GM18861 (cell line): ENCODE measurements around the gene DERL3.
"Not testable (repeated sequence)": the region's sequence is repeated elsewhere in the genome, so short reads cannot be mapped to it uniquely, and the experiment has no call there.

Experiments used
- ATAC-seq: cut with Tn5 transposase; IDR thresholded peaks from one replicate; pipeline ENCODE4 v1.9.1; 2021; ENCODE audit not compliant: unreplicated experiment

Gene DERL3

GRCh38 chr22:23838681-23839468 is at the start of gene DERL3:
DERL3 (minus strand) TSS chr22:23839006; CDS start chr22:23838987, 19 bp downstream.
- ATAC-seq = peak; percentile 71

- no peak for ATAC-seq
These were observed 45.3 kb upstream of the DERL3 start for GRCh38 chr22:23884140-23884539.

- ATAC-seq = no peak
These were observed 44.9 kb upstream of the DERL3 start for GRCh38 chr22:23883658-23884057.

GRCh38 chr22:23882370-23882769 is 43.6 kb upstream of the DERL3 start:
- no peak for ATAC-seq

GRCh38 chr22:23878219-23878618 is 39.4 kb upstream of the DERL3 start:
- no peak for ATAC-seq

GRCh38 chr22:23877566-23877965 is 38.8 kb upstream of the DERL3 start:
- no peak for ATAC-seq

- no peak for ATAC-seq
These were observed 37.0 kb upstream of the DERL3 start for GRCh38 chr22:23875801-23876200.

- ATAC-seq = no peak
These were observed 36.1 kb upstream of the DERL3 start for GRCh38 chr22:23874871-23875270.

GRCh38 chr22:23868580-23868979 is 29.8 kb upstream of the DERL3 start:
- no peak for ATAC-seq

- not testable (repeated sequence) for ATAC-seq
These were observed 25.8 kb upstream of the DERL3 start for GRCh38 chr22:23864499-23865154.

GRCh38 chr22:23862103-23862502 is 23.3 kb upstream of the DERL3 start:
- ATAC-seq = no peak

- ATAC-seq = not testable (repeated sequence)
These were observed 21.4 kb upstream of the DERL3 start for GRCh38 chr22:23860187-23860586.

GRCh38 chr22:23859201-23859600 is 20.4 kb upstream of the DERL3 start:
- no peak for ATAC-seq

- no peak for ATAC-seq
These were observed 19.6 kb upstream of the DERL3 start for GRCh38 chr22:23858484-23858815.

GRCh38 chr22:23857606-23858483 is 19.0 kb upstream of the DERL3 start, which contains the start of gene SLC2A11:
SLC2A11 (plus strand) TSS chr22:23857875; CDS start chr22:23858000, 125 bp downstream.
- ATAC-seq = peak; percentile 92

GRCh38 chr22:23856721-23857605 is 18.2 kb upstream of the DERL3 start:
- peak; percentile 20 for ATAC-seq

GRCh38 chr22:23850136-23850611 is 11.4 kb upstream of the DERL3 start:
- ATAC-seq = peak; percentile 86

- ATAC-seq = no peak
These were observed 10.5 kb upstream of the DERL3 start for GRCh38 chr22:23849009-23850006.
